LNCAP (cell line): Measurements from ENCODE around the gene WDR4.

ENCODE experiments used
- CTCF ChIP-seq: fragments of 450-650 bp; IDR thresholded peaks from 2 replicates; pipeline ENCODE4 v1.5.1; 2017; ENCODE audit warnings: mild to moderate bottlenecking

The WDR4 gene

GRCh38 chr21:42864815-42865775 lies 14.2 kb downstream of the WDR4 start:
- no peak for TF ChIP-seq CTCF

GRCh38 chr21:42864286-42864685 lies 15.1 kb downstream of the WDR4 start:
- no peak for TF ChIP-seq CTCF

- no peak for TF ChIP-seq CTCF
Measured at GRCh38 chr21:42863504-42863870, 15.9 kb downstream of the WDR4 start.

GRCh38 chr21:42862774-42863503 lies 16.4 kb downstream of the WDR4 start:
- peak; percentile 34; the same call in 1 of the 2 replicates for TF ChIP-seq CTCF

GRCh38 chr21:42861848-42862400 lies 17.4 kb downstream of the WDR4 start:
- no peak for TF ChIP-seq CTCF

GRCh38 chr21:42861311-42861847 lies 18.0 kb downstream of the WDR4 start:
- TF ChIP-seq CTCF, result no peak

- no peak for TF ChIP-seq CTCF
Measured at GRCh38 chr21:42860345-42860744, 19.0 kb downstream of the WDR4 start.
